Measurements from ENCODE around the gene ACTL7A.
"Not testable (repeated sequence)": the region's sequence is repeated elsewhere in the genome, so short reads cannot be mapped to it uniquely, and the experiment has no call there.

The ACTL7A gene

GRCh38 chr9:108838017-108838416 lies 24.0 kb upstream of the ACTL7A start:
- no peak overlapping the region for H3K4me3 ChIP-seq (ENCODE audit: low read depth, low read length)
- TF ChIP-seq CTCF (IDR thresholded peaks at IDR 0.05; ENCODE audit: low read depth, low read length), result no peak

GRCh38 chr9:108839561-108839960 lies 22.5 kb upstream of the ACTL7A start:
- not testable (repeated sequence) for H3K4me3 ChIP-seq (ENCODE audit: low read depth, low read length)

DNA sequence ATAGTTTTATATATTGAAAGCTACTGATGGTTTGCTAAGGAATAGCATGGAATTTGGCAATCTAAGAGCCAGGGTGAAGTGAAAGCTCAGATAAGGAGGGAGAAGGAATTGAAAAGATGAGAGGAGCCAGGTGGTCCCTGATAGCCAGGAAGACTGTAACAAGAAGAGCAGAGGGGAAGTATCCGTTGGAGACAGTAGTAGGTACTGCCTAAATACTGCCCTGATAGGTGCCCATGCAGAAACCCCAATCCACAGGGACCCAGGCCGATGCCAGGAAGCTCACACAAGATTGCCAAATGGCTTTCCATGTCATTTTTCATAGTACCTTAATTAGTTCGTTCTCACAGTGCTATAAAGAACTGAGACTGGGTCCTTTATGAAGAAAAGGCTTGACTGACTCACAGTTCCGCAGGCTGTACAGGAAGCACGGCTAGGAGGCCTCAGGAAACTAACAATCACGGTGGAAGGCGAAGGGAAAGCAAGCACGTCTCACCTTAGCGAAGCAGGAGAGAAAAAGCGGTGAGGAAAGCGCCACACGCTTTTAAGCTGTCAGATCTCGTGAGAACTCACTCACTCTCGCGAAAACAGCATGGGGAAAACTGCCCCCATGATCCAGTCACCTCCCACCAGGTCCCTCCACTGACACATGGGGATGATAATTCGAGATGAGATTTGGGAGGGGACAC lies 19.3 kb upstream of the ACTL7A start:
- TF ChIP-seq CTCF (IDR thresholded peaks at IDR 0.05; ENCODE audit: low read depth, low read length), result no peak
- H3K4me3 ChIP-seq (ENCODE audit: low read depth, low read length), result no peak overlapping the region

DNA sequence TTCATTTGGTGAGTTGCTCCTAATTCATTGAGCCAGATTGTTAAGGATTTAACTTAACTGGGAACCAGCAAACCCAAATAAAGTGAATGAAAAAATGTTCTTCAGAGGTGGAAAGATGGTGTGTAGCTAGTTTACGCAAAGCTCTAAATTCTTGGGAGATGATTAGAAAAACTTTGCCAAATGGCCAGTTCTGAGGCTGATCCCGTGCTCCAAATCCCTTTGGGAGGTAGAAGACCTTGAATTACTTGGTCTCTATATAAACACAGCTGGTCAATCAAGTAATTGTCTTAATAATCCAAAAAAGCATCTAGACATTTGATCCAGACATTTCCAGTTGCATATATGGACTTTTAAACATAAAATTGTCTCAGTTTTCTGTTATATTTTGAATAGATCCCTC lies 17.7 kb upstream of the ACTL7A start:
- no peak for TF ChIP-seq CTCF (IDR thresholded peaks at IDR 0.05; ENCODE audit: low read depth, low read length)
- no peak overlapping the region for H3K4me3 ChIP-seq (ENCODE audit: low read depth, low read length)

- no peak overlapping the region for H3K4me3 ChIP-seq (ENCODE audit: low read depth, low read length)
- no peak for TF ChIP-seq CTCF (IDR thresholded peaks at IDR 0.05; ENCODE audit: low read depth, low read length)
Observed at GRCh38 chr9:108844856-108845255, 17.2 kb upstream of the ACTL7A start.

DNA sequence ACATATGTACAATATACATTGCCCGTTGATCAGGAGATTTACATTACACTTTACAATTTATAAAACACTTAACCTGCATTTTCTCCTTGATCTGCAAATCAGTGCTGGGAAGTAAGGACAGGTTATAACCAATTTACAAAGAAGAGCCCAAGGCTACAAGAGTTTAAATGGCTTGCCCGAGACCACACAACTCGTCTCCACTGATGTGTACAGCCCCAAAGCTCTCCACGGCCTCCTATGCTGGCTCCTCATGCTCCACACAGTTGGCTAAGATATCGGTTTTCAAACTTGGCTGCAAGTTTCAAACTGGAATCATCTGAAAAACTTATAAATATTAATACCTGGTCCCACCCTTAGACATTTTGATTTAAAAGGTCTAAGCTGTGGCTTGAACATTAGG lies 16.6 kb upstream of the ACTL7A start:
- TF ChIP-seq CTCF (IDR thresholded peaks at IDR 0.05; ENCODE audit: low read depth, low read length), result no peak
- H3K4me3 ChIP-seq (ENCODE audit: low read depth, low read length), result no peak overlapping the region

DNA sequence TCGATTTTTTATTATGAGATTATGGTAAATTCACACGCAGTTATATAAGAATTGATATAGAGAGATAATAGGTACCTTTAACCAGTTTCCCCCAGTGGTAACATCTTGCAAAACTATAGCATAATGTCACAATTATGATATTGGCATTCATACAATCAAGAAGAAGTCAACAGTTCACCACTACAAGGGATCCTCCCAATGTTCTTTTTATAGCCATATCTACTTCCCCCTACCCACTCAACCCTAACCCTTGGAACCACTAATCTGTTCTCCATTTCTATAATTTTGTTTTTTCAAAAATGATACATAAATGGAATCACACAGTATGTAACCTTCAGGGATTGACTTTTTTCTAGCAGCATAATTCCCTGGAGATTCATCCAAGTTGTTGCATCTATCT lies 16.1 kb upstream of the ACTL7A start:
- no peak overlapping the region for H3K4me3 ChIP-seq (ENCODE audit: low read depth, low read length)
- TF ChIP-seq CTCF (IDR thresholded peaks at IDR 0.05; ENCODE audit: low read depth, low read length), result no peak

DNA sequence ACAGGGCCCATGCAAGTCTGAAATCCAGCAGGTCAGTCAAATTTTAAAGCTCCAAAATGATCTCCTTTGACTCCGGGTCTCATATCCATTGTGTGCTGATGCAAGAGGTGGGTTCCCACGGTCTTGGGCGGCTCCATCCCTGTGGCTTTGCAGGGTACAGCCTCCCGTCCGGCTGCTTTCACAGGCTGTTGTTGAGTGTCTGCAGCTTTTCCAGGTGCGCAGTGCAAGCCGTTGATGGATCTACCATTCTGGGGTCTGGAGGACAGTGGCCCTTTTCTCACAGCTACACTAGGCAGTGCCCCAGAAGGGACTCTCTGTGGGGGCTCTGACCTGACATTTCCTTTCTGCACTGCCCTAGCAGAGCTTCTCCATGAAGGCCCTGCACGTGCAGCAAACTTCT lies 13.8 kb upstream of the ACTL7A start:
- not testable (repeated sequence) for H3K4me3 ChIP-seq (ENCODE audit: low read depth, low read length)
